Measurements from ENCODE around the gene ARHGAP9. TPM values are rescaled to one million over a fixed set of nuclear protein-coding genes. Genes with fewer than 3 reads are reported as not detected.

ARHGAP9 gene
- total and polyA plus RNA-seq, 2 of the 8 experiments (the other 6 are each of a cell fraction or from before 2014, with no cell fraction given): 3.2 to 6.0 TPM

- H2BK20ac ChIP-seq (ENCODE audit: low read length): no peak overlapping the region
- no peaks in the 10 kb centered on the region for H4K20me1 ChIP-seq (replicated peaks in 1 of 2; ENCODE audit: control insufficient read depth in 1 of 2, insufficient read depth in 2 of 2, low read length in 2 of 2)
- ChIA-PET POLR2A (ENCODE audit: partially characterized antibody) (interaction anchor here (0.9 to 1.4 kb wide), 2 partner anchors 10 to 16 kb away, joined by 3 read pairs; partner anchors contain the start of gene INHBE), CTCF (ENCODE audit: partially characterized antibody) (interaction anchor here (1.5 to 1.7 kb wide), 2 partner anchors 13 to 15 kb away, joined by 4 to 7 read pairs; partner anchors contain the start of gene INHBE)
- H2BK5ac ChIP-seq (ENCODE audit: low read depth, low read length): no peak overlapping the region
- no peak overlapping the region for H2BK15ac ChIP-seq (ENCODE audit: low read length)
- H3K27ac ChIP-seq (ENCODE audit: low read depth, low read length): no peak overlapping the region
- TF ChIP-seq GABPA (IDR thresholded peaks at IDR 0.05; ENCODE audit: borderline replicate concordance, insufficient read depth, low read length): no peak
- TF ChIP-seq CREB1 (IDR thresholded peaks at IDR 0.05): no peak
- TF ChIP-seq SP4 (IDR thresholded peaks at IDR 0.05; ENCODE audit: low read length): no peak
- no peak for TF ChIP-seq JUND (IDR thresholded peaks at IDR 0.05; ENCODE audit: low read length)
- TF ChIP-seq RFX5 (IDR thresholded peaks at IDR 0.05; ENCODE audit: borderline replicate concordance, low read depth, low read length): no peak
- TF ChIP-seq TCF12 (IDR thresholded peaks at IDR 0.05; ENCODE audit: low read depth, low read length): no peak
- no peak for TF ChIP-seq SIRT6 (IDR thresholded peaks at IDR 0.05; ENCODE audit: low read length)
- no peak for TF ChIP-seq ATF3 (IDR thresholded peaks at IDR 0.05; ENCODE audit: insufficient read depth, low read depth, low read length)
- TF ChIP-seq POLR2AphosphoS5 (IDR thresholded peaks at IDR 0.05; ENCODE audit: low read depth, low read length): no peak
- TF ChIP-seq MAX (IDR thresholded peaks at IDR 0.05): no peak
- H3K56ac ChIP-seq (replicated peaks; ENCODE audit: insufficient read length, low read depth, low read length): no peak overlapping the region
- H3K4me1 ChIP-seq (replicated peaks in 1 of 4; ENCODE audit: control insufficient read depth in 3 of 4, insufficient read depth in 4 of 4, low read length in 3 of 4): no peaks in the 10 kb centered on the region
- FAIRE-seq (no peak), DNase-seq (ENCODE audit: low read depth in 1 of 2, low spot score in 2 of 2) (no peak)
- no peaks in the 10 kb centered on the region for H3K79me2 ChIP-seq (ENCODE audit: control insufficient read depth in 1 of 2, insufficient read depth in 2 of 2, low read length in 2 of 2)
- no peaks in the 10 kb centered on the region for H3K79me1 ChIP-seq (ENCODE audit: low read depth, low read length)
- no peak overlapping the region for H4K5ac ChIP-seq (ENCODE audit: insufficient read length, low read depth, low read length)
- H3K27me3 ChIP-seq (replicated peaks in 1 of 4; ENCODE audit: control insufficient read depth in 3 of 4, extremely low read depth in 1 of 4, insufficient read depth in 3 of 4, low read length in 3 of 4): no peaks in the 10 kb centered on the region
- H4K91ac ChIP-seq (replicated peaks; ENCODE audit: insufficient read length, low read length): no peak overlapping the region
- no peak overlapping the region for H3K14ac ChIP-seq (ENCODE audit: insufficient read length)
- no peak overlapping the region for H3K4me3 ChIP-seq (ENCODE audit: extremely low read depth in 1 of 4, insufficient read depth in 2 of 4, low read depth in 3 of 4, low read length in 4 of 4)
- no peak overlapping the region for H3K4me2 ChIP-seq (ENCODE audit: insufficient read depth in 1 of 2, low read depth in 2 of 2, low read length in 2 of 2)
- H2BK12ac ChIP-seq (ENCODE audit: low read depth, low read length): no peak overlapping the region
- H3K18ac ChIP-seq (ENCODE audit: extremely low read depth, low read length): no peak overlapping the region
- no peak overlapping the region for H3K4ac ChIP-seq (replicated peaks; ENCODE audit: insufficient read length, low read depth, low read length)
- H3K9ac ChIP-seq (replicated peaks in 1 of 4; ENCODE audit: extremely low read depth in 1 of 4, low read depth in 3 of 4, low read length in 3 of 4): no peak overlapping the region
- no peaks in the 10 kb centered on the region for H3K23me2 ChIP-seq (ENCODE audit: low read depth, low read length)
- no peak overlapping the region for H2BK120ac ChIP-seq (replicated peaks; ENCODE audit: low read depth, low read length)
- H3K9me3 ChIP-seq (ENCODE audit: insufficient read depth in 2 of 2, low read depth in 1 of 2, low read length in 1 of 2): peaks cover 0 to 3% of the 10 kb centered on the region in 2 experiments; a peak in 2 of 4 replicates
- H2AFZ ChIP-seq (ENCODE audit: low read length): no peak overlapping the region
- H3K36me3 ChIP-seq (ENCODE audit: control insufficient read depth in 2 of 4, insufficient read depth in 4 of 4, low read length in 3 of 4): no peaks in the 10 kb centered on the region
- H4K8ac ChIP-seq (ENCODE audit: extremely low read depth, insufficient read depth, low read length): no peak overlapping the region
- 83% methylated on average over 4 of the region's 4 CpGs; no CpG with 5 or more reads in 1 of the 2 experiments for WGBS, 2 experiments (ENCODE audit: extremely low coverage in 1 of 2, insufficient coverage in 1 of 2, insufficient read length in 1 of 2, insufficient replicate concordance in 2 of 2, low coverage in 1 of 2, low lambda C conversion rate in 2 of 2, missing lambda C conversion rate in 1 of 2)
- H3K23ac ChIP-seq (ENCODE audit: insufficient read length): no peak overlapping the region
- H2AK5ac ChIP-seq (ENCODE audit: low read depth, low read length): no peak overlapping the region
Observed at GRCh38 chr12:57439762-57440266, 39.9 kb downstream of the ARHGAP9 start.

All from H1 (cell line).